Testis (tissue), 2 donors: ENCODE data around the gene PAMR1.

Source experiments
- CTCF ChIP-seq, 3 experiments: fragments of 450-650 bp in 2 of 3; fragments of 200-600 bp in 1 of 3; sonication (generic) in 1 of 3; IDR thresholded peaks; one replicate each; pipeline ENCODE4 v1.5.1; 2016 to 2019; ENCODE audit warnings: antibody characterized with exemption in 3 of 3, mild to moderate bottlenecking in 2 of 3, moderate library complexity in 1 of 3
- POLR2A ChIP-seq: fragments of 450-650 bp; IDR thresholded peaks from one replicate; pipeline ENCODE4 v1.6.1; 2017; ENCODE audit warnings: antibody characterized with exemption, mild to moderate bottlenecking, moderate library complexity

GRCh38 chr11:35398881-35399280 lies 126.5 kb downstream of the PAMR1 start:
- TF ChIP-seq CTCF (IDR thresholded peaks at IDR 0.05) (no peak), POLR2A (no peak)
